HG03521 (cell line): Measurements from ENCODE around the gene NCAM1.

Source experiments
- ATAC-seq: cut with Tn5 transposase; IDR thresholded peaks from one replicate; pipeline ENCODE4 v1.9.1; 2021; ENCODE audit warnings: mild to moderate bottlenecking, moderate library complexity; ENCODE audit not compliant: unreplicated experiment

The NCAM1 gene

DNA sequence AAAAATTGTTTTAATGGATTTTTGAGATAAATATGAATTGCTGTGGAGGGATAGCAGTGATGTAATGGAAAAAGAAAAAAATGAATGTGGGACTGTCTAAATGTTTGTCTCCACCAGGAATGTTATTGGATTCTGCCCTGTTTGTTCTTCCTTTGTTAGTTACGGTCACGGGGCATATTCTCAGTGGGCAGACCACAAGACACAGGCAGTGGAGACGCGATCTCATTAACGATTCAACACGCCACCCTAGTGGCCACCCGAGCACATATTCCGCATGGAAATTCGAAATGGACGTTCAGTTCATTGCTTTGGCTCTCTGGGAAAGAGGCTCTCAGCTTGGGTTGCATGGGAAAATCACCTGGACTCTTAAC, 201.4 kb downstream of the NCAM1 start:
- no peak for ATAC-seq

DNA sequence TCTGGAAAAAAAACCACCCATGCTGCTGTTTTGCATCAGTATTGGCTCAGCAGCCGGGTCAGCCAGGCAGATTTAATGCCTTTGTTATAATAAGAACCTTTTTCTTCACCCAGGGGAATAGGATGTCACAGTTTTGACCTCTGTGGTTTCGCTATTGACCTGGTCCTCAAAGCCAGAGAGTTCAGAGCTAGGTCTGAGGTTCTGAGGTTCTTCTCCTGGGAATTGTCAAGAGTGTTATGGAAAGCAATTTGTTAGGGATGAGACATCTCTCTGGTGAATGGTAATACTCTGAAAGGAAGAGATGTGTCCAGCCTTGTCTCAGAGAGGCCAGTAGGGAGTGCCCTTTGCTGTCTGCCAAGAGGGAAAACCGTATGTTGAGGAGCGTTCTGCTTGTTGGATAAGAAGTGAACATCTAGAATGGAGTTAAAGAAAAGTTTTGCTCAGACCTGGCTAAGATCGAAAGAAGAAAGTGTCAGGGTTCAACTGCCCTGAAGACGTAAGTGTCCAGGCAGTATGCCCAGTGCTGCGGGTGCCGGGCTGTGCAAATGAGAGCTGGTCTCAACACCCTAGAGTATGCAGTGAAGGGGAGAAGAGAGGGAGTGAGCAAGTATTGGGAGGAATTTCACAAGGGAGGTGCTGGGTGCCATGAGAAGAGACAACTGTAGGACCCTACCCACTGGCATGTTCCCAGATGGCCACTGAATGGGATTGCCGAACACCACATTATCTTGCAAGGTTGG, 202.2 kb downstream of the NCAM1 start:
- no peak for ATAC-seq

DNA sequence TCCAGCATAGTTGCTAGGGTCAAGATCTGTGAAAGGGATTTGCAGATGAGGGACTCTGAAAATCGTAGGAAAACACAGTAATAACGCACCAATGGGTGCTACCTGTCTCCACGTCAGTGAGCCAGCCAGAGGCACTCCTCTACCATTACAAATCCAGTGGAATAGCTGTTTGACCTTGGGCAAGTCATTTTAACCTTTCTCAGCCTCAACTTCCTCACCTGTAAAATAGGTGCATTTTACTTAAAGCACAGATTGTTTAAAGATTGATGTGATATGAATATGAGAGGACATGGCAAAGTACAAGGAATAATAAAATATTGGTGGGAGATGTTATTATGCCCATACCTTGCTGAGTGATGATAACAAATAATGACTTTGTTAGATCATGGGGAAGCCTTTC, 205.1 kb downstream of the NCAM1 start:
- no peak for ATAC-seq

DNA sequence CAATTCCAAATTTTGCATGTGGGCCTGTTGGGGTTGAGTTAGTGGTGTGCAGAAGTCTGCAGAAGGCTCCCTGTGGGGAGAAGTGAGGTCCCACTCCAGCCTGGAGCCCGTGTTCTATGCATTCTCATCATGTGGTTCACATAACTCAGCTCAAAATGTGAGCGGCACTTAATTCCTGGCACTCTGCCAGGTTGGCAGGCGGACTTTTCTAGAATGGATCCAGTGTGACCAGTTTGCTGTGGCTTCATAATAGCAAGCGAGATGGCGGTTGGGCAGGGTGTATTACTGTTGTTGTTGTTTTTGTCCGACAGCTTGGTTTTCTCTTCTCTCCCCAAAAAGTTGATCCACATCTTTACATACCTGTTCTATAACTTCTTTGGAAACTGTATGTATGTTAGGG, 206.4 kb downstream of the NCAM1 start:
- no peak for ATAC-seq

DNA sequence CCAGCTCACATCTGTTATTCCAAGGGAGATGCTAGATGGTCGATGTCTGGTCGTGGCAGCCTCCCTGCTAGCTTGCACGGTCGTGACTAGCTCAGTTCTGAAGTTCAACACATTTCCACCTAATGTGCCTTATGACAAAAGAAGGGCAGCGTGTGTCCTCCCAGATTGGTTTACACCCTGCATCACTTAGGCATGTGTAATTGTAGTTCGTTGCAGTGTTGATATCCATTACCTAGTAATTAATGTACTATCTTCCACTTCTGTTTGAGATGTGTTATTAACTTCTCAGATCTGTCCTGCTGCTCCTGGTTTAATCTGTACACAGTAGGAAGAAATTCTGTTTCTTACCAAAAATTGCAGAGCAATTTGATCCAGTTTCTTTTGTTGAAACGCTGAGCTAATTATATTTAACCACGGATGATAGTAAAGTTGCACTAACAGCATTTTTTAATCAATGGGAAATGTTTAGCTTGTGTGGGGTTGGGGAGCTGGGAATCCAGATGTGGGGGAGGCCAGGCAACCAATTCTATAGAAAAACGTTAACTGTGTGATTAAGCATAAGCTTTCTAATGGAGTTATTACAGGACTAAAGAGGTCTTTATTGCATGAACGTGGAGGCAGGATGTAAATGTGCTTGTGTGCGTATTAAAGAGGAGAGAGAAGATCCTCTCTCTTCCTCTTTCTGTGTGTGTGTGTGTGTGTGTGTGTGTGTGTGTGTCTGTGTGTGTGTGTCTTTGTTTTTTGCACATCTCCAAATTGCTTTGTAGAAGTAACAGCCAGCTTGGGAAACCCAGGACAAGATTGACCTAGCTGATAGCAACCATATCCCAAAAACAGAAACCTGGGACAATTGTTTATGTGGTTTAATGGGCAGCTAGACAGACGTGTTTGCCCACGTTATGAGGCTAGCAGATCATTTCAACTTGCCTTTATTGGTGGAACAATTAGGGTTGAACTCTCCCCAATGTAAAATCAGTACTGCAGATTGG, 207.4 kb downstream of the NCAM1 start:
- no peak for ATAC-seq

DNA sequence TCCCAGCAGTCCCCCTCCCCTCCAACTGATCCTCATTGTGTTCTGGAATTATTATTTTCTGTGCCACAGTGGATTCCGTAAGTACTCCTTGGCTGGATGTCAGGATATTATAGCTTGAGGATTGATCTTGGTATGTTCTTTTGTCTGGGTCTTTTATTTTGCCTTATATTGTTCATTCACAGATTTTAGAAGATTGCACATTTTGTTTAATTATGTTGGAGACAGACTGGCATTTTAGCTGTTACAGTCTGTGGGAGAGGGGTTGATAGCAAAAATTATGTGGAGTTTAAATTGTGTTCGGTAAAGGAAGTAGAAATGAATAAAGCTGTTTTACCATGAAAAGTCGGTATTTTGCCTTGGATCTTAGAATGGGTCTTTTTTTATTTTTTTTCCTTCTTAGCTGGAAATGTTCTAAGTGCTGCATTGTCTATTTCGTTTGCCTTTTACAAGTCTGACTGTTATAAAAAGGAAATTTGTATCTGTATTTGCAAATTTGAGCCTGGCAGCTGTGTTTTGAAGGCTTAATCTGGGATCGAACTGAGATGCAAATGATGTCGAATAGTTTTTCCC, 211.2 kb downstream of the NCAM1 start:
- ATAC-seq: no peak

DNA sequence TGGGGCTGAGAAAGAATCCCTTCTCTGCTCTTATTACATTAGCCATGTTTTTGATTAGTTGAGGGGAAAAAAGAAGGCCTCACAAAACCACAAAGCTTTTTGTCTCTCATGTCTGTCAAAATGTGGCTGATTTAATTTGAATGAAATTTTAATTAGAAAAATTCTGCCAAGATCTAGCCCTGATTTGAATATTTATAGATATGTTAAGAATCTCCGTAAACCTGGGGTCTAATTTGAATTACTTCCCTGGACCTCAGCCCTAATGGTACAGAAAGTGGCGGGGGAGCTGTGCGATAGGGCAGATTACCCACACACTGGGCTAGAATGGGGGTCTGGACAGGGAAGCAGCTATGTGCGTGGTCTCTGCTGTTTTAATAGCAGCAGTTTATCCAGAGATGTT, 211.9 kb downstream of the NCAM1 start:
- no peak for ATAC-seq

DNA sequence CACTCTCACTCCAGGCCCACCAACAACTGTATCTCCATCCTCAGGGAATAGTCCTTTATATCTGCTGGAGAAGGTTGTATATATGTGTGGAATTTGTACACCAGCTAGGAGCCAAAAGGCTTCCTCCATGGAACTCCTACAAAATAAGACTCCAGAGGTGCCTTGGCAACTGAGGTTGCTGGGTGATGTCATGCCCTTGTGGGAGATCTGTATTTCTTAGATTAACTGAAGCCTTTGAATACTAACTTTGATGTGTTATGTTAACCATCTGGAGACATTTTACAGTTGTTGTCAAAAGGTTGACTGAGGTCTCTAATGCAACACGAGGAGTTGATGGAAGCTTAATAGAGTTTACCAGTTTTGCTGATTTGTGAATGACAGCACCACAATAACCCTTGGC, 213.7 kb downstream of the NCAM1 start:
- ATAC-seq: no peak

DNA sequence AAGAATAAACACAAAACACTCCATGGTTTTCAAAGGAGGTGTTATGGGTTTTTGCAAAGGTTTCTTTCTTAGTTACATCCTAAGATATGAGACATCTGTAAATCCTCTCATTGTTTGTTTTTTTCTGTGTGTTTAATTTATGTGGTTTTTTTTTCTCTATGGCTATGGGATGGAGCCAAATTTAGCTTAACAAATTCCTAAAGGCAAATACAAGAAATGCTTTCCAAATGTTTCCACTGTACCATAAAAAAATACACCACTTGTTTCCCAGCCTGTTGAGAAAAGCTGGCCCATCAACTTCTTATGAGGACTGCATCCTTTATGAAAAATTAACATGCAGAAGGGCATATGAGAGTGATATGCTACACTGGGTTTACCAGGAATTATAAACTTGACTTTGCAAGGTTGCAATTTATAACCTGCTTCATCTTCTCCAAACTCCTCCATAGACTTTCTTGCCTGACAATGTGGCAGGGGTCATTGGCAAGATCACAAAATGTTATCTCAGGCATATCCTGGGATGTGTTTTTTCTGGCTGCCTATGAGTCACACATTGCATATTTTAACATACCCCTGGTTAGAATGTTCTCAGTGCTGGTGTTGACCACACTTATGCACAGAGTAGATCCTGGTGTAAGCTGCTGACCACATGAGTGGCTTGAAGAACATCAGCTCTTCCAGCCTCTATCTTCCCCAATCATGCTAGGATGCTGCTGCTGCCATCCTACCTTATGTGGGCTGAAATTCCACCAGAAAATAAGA, 215.6 kb downstream of the NCAM1 start:
- no peak for ATAC-seq

DNA sequence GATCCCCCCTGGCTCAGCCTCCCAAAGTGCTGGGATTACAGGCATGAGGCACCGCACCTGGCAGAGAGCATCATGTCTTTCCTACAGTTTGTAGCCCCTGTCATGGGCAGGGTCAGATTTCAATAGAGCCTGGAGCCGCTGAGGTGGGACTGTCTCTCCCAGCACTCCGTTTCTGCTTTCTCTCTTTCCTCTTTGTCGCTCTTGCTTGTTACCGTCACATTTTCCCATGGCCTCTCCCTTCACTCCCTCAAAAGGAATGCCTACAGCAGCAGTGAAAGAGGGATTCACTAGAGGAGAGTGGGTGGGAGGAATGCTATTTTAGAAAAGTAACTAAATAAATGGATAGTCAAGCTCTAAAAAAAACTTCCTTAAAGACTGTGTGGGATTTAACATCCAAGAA, 216.5 kb downstream of the NCAM1 start:
- ATAC-seq: no peak

DNA sequence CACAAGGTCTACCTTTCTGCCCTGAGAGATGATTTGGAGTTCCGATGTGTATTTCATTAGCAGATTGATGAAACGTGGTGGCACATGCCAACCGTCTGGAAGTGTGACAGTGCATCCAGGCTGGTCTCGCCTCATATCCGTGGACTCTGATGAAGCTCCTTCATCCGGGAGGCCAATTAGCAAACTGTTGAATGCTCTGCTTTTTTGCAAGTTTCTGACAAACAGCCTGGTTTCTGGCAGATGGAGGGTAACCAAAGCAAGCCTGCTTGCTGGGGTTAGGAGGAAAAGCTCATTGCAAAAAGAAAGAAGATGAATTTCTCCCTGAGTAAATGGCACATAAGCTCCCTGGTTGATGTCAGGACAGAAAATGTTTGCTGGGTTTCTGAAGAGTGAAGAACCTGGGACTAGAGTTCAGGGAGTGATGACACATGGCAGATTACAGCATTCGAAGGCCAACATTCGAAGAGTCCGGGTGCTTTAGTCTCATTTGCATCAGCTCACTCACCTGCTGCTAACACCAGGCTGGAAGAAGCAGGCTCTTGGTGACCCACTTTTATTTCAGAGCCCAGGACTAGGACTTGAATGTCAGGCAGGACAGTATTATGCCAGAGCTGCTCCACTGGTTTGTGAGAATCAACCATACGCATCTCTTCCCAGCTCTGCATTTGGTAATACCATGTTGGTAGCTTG, 217.3 kb downstream of the NCAM1 start:
- ATAC-seq: no peak

DNA sequence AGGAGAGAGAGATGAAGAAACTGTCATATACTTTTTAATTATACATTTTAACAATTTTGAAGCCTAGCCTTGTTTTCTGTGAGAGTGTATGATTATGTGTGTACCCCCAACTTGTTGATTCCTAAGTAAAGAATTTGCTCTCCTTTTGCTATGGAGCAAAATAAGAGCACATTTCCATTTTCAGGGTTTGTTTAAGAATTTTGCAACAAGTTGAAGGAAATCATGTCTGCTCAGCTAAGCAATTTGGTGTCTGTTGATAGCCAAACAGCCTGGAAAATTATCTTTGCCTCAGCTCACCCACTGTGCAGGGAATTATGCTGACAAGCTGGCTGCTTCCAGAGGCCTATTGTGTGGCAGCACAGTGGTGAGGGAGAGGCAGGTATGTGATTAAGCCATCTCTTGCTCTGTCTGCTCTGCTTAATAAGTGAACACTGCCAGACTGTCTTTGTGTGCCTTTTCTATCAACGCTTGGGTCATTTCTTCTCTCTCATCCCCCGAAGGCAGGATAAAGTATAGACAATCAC, 218.0 kb downstream of the NCAM1 start:
- no peak for ATAC-seq

DNA sequence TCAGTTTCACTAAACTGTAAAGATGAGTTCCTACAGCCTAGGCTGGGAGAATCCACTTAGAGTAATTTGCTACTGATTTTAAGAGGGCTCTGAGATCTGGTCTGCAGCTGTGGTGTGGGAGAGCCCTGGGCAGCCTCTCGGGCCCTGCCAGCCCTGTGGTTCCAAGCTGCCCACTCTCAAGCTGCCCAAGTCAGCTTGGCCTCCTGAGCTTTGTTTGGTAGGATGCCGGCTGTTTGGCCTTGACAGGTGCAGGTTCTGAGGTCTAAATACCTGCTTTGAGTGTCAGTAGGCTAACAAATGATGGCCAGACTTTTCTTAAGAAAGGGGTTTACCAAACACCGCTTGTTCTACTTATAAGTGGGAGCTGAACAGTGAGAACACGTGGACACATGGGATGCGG, 219.9 kb downstream of the NCAM1 start:
- no peak for ATAC-seq

DNA sequence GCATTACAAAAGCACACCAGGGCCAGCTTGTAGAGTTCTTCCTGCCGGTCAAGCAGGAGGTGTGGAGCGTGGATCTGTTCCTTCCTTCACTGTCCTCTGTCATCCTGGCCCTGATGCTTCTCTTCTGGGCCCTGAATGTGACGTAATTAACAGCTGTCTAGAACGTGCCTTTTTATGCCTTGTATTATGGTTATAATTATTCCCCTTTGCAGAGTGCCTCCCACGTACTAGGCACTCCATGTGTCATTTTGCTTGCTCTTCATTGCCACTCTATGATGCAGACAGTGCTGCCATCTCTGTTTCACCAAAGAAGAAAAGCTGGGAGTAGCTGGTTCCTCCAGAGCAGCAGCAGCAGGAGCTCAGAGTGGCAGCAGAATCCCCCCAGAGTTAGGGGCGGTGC, 221.1 kb downstream of the NCAM1 start:
- ATAC-seq: no peak

DNA sequence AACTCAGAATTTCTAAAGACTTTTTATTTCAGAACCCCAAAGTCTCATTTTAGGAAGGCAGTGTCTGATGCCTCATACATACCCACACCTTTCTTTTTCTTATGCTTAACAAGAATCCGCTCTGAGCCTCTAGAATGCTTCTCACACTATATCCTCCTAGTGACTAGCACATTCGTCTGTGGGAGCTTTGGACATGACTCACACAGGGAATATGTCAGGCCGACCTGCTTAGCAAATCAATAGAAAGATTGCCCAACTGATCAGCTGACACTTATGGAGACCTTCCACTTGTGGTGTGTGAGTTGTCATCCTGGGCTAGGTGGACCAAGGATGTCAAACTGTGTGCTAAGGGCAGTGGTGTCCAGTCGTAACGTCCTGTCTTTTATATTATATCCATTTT, 223.3 kb downstream of the NCAM1 start:
- ATAC-seq: no peak

DNA sequence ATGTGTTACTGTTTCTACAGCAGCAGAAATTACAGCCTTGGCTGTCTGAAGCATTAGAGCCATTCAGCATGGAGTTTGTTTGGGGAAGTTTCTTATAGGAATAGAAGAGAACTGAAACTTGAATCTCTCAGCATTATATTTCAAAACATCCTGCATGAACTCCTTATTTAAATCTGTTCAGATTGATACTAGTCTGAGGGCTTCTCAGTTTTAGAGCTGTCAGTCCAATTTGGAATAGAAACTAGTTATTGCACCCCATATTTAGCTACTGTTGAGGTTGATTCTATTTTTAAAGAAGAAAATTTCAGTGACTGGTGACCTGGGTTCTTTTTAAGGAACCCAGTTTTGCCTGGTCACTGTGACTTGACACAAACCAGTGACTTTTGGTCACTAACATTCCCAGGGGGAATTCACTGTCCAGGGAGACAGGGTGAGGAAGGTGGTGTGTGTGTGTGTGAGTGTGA, 227.2 kb downstream of the NCAM1 start:
- ATAC-seq: no peak

DNA sequence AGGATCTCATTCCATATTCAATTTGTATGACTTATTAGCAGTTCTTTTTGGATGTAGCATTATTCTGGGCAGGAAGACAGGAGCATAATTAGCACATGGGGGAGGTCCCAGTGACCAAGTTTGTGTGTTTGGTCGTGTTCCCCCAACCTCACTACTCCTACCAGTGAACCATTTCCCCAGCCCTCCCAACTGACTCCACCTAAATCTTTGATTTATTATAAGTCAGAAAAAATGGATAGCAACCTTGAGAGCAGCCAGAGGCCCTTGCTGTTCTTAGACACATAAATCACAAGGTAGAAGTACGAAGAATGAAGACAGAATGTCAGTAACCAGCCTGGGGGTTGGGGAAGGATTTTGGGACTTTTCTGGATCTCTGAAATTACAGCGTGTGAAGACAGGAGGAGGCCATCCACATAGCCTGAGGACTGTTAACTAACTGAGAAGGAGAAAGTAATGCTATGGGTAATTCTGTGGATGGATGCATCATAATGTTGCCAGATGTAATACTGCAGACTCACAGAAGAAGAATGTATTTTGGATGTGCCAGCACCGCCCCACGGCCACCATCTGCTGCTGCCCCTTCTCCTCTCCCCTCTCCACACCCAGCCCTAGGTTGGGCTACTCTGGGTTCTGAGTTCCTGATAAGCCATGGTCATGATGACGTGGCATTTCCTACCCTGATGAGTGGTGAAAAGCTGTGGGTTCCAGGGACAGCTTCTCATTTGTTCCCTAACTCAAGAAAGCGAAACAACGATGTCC, 228.9 kb downstream of the NCAM1 start:
- no peak for ATAC-seq

DNA sequence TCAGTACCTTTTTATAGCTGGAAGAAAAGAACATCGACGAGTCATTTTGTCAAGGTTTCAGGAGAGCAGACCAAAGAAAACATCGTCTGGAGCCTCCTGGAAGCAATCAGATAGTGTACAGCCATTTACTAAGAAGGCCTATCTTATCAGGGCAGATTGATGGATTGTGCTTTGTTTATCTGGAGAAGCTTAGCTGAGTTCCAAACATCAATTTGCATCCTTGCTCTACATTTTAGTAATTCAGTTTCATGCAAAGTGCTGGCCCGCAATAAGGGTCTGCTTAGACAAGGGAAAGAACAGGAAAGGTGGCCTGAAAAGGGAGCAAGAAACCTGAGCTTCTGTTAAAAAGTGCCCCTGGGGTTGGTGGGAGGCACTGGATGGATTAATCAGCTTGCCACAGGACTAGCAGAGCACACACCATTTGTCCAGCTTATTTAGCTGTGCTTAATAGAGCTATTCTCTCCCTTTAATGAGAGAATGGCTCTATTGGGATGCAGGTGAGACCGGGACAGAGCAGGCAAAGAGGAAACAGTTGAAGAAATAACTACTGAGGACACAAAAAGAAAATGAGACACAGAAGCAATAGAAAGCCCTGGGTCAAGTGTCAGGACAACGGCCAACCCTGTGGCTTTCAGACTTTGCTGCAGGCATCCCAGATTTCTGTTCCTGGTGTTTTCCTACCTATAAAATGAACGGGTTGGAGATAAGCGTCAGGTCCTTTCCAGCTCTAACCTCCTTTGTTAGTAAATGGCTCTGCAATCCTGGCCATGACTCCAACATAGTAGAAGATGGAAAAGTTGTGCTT, 231.1 kb downstream of the NCAM1 start:
- no peak for ATAC-seq

DNA sequence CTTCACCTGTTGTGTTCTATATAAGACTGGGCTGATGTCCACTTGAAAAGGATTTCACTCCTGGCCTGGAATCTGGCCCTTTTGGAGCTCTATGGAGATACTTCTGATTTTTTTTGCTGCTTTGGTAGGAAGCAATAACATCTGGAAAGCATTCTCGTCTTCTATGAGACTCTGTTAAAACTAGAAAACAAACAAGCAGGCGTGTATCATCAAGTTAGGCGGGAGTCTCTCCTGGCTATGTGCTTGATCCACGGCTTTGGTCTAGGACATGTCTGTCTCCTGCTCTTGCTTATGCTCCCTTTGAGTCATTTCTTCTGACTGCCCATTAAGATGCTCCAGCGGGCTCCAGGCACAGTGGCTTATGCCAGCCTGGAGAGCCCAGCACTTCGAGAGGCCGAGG, 231.8 kb downstream of the NCAM1 start:
- no peak for ATAC-seq
